ENCODE results near the gene TVP23A. TPM values are rescaled to one million over a fixed set of nuclear protein-coding genes. Genes with fewer than 3 reads are reported as not detected.

TVP23A gene
- total RNA-seq, 1 donor from 2014 or later: 0.21 TPM

- Histone ChIP-seq H3K4me3 (ENCODE audit: low read depth, low read length) (no peak overlapping the region), H3K36me3 (ENCODE audit: control insufficient read depth, insufficient read depth, low read length) (no peaks in the 10 kb centered on the region), H3K27me3 (ENCODE audit: control insufficient read depth, insufficient read depth, low read length) (no peaks in the 10 kb centered on the region)
- no peak for DNase-seq (ENCODE audit: low read depth)
- no peak for TF ChIP-seq CTCF (IDR thresholded peaks at IDR 0.05; ENCODE audit: insufficient read depth, low read length, poor library complexity, severe bottlenecking)
These were observed 86.8 kb downstream of the TVP23A start for GRCh38 chr16:10731790-10732189.

GRCh38 chr16:10729104-10730048 is 89.2 kb downstream of the TVP23A start:
- no peak for DNase-seq (ENCODE audit: low read depth)
- Histone ChIP-seq H3K36me3 (ENCODE audit: control insufficient read depth, insufficient read depth, low read length) (no peaks in the 10 kb centered on the region), H3K27me3 (ENCODE audit: control insufficient read depth, insufficient read depth, low read length) (no peaks in the 10 kb centered on the region), H3K4me3 (ENCODE audit: low read depth, low read length) (no peak overlapping the region)
- TF ChIP-seq CTCF (IDR thresholded peaks at IDR 0.05; ENCODE audit: insufficient read depth, low read length, poor library complexity, severe bottlenecking): peak; percentile 17

DNA sequence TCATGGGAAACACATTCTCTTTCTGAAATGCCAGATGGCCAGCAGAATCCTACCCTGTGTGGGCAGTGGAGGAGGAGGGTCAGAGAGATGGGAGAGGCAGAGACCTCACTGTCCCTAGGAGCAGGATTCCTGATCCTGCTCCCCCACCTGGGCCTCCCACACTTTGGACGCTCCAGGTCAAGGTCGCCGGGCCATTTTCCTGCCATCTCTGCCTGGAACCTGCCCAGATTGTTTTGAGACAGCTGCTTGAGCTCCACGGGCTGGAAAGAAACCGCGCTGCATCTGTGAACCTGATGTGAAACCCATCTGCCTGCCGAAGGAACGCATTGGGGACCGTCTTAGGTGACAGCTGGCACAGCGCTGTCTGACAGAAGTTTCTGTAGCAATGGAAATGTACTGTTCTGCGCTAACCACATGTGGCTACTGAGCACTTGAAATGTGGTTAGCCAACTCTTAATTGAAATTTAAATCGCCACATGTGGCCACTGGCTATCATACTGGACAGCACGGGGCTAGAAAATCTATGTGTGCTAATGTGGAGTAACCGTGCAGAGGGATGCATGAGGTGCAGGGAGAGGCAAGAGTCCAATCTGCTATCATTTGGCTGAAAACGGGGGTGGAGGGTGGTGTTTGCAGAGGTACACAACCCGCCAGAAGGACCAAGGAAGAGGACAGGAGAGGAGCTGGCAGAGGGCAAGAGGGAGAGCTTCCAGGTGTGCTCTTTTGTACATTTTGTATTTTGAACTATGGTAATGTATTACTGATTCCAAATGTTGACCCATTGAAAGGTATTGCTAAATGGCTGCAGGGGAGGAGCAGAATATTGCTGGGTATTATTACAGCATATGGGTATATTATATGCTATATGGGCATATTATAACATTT is 90.3 kb downstream of the TVP23A start:
- no peaks in the 10 kb centered on the region for H3K36me3 ChIP-seq (ENCODE audit: control insufficient read depth, insufficient read depth, low read length)
- no peak for TF ChIP-seq CTCF (IDR thresholded peaks at IDR 0.05; ENCODE audit: insufficient read depth, low read length, poor library complexity, severe bottlenecking)
- no peak for DNase-seq (ENCODE audit: low read depth)

More for the DNA sequence above, 90.3 kb downstream of the TVP23A start:
- Histone ChIP-seq H3K27me3 (ENCODE audit: control insufficient read depth, insufficient read depth, low read length) (no peaks in the 10 kb centered on the region), H3K4me3 (ENCODE audit: low read depth, low read length) (no peak overlapping the region)

Other genes starting within 250 kb of the TVP23A start
- 1.2 and 1.4 TPM in 2 replicates for gene EMP2, start 238.2 kb downstream of the TVP23A start, total RNA-seq
- gene TEKT5, start 123.9 kb downstream of the TVP23A start, total RNA-seq: 0.04 and 0.27 TPM in 2 replicates
- 26.0 and 27.6 TPM in 2 replicates for gene NUBP1, start 75.0 kb downstream of the TVP23A start, total RNA-seq
- 0.04 and 0.07 TPM in 2 replicates for gene CIITA, start 58.4 kb upstream of the TVP23A start, total RNA-seq
- 60.1 and 62.5 TPM in 2 replicates for gene DEXI, start 123.7 kb upstream of the TVP23A start, total RNA-seq
- gene CLEC16A, start 125.8 kb upstream of the TVP23A start, total RNA-seq: 19.8 and 20.9 TPM in 2 replicates

All from kidney epithelial cell (primary cell).